Fibroblast of gingiva (primary cell): ENCODE results near the gene MYBPC3.

Source experiments
- DNase-seq: peaks from one replicate; pipeline ENCODE4 v3.0.0-alpha.2; 2011; ENCODE audit warnings: low read depth

Gene MYBPC3

DNA sequence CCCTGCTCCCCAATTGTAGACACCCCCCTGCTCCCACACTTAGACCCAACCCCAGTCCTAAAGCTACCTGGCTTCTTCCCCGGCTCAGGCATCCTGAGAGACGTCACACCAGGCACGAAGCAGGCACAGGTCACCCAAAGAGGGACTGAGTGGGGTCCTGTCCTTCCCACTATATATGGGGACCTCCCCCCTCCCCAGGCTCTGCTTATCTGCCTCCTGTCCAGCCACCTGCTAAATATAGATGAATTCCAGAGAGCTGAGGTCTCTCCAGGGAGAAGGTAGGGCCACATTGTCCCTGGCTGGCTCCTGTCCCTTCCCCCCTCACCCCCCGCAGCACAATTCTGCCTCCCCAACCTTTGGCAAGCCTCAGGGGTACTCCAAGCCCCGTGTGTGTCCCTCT, at the start of gene MYBPC3:
Gene MYBPC3 (minus strand): TSS at position 147 of the 400 bp plus-strand sequence. CDS start 55 bp downstream, at position 92.
- DNase-seq = no peak

DNA sequence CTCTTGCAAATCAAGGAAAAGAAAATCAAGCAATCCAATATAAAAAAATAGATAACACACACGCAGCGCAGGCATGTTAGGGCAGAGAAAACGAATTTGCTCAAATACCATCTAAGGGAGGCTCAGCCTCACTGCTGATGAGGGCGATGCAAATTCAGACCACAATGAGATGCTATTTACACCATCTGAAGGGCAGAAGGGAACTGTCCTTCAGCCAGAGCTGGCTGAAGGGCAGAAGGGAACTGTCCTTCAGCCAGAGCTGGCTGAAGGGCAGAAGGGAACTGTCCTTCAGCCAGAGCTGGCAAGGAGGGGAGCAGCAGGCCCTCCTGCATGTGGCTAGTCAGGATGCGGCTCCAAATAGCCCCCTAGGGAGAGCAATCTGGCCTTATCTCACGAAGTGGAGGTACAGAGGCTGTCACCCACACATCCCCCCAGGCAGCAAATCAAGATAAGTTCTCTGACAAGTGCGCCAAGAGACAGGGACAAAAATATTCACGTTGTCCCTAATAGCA, 48.3 kb upstream of the MYBPC3 start:
- DNase-seq = no peak

DNA sequence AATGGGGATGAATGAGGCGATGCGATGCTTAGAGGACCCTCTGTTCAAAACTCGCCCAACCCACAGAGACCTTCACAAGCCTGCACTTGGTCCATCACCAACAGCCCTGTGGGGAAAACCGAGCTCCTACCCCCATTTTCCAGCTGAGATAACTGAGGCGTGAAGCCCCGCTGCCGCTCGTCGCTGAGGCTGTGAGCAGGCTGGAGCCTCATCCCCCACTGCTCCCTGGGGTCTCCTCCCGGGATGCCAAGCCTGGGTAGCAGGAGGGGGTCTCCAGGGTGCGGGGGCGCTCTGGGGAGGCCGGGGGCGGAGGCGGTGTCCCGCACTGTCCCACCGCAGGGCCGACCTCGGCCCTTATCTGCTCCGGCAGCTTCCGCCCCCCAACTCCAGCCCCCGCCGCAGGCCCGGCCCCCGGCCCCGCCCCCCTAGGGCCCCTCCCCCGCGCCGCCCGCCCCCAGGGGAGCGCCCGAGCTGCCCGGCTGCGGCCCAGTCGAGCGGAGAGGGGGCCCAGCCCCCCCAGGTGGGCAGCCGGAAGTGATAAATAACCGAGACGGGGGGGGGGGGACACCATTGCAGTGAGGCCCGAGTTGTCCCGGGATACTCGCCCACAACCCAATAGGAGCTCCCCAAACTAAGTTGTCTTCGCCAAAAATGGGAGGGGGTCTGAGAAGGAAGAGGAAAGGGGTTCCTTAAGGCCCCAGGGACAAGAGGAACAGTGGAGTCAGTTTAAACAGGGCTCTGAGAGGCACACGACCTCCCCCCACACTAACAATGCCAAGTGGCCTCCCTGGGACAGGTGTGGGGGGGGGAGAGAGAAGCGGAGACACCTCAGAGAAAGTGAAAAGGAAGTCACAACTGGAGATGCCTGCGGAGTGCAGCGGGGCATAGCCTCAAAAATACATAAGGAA, 47.6 kb upstream of the MYBPC3 start:
- no peak for DNase-seq

DNA sequence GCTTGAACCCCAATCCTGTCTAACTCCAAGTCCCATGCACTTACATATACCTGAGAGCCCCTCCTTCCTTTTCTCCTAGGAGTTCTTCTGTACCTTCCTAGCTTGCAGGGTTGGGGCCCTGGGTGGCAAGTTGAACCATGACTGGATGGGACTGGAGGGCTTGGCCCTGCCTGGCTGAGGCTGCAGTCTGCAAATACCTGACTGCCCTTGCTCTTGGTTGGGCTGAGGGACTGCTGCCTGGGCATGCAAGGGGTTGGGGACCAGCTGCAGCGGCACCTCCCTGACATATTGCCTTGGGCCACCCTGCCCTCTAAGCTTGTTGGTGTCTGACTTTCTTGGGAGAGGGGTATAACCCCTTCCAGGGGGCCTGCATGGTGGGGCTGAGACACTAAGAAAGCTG, 46.0 kb upstream of the MYBPC3 start:
- no peak for DNase-seq

GRCh38 chr11:47398011-47398410, 45.5 kb upstream of the MYBPC3 start:
- no peak for DNase-seq

DNA sequence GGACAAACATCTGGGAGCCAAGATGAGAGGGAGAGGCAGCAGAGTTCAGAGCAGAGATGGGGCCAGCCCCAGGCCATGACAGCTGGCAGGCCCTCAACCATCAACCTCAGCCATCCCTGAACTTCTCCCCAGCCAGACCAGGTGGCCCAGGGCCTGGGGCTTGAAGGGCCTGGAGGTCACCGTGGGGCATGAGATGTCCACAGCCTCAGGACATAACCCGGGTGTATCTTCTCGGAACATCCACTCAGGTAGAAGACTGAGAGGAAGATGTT, 43.5 kb upstream of the MYBPC3 start:
- no peak for DNase-seq

DNA sequence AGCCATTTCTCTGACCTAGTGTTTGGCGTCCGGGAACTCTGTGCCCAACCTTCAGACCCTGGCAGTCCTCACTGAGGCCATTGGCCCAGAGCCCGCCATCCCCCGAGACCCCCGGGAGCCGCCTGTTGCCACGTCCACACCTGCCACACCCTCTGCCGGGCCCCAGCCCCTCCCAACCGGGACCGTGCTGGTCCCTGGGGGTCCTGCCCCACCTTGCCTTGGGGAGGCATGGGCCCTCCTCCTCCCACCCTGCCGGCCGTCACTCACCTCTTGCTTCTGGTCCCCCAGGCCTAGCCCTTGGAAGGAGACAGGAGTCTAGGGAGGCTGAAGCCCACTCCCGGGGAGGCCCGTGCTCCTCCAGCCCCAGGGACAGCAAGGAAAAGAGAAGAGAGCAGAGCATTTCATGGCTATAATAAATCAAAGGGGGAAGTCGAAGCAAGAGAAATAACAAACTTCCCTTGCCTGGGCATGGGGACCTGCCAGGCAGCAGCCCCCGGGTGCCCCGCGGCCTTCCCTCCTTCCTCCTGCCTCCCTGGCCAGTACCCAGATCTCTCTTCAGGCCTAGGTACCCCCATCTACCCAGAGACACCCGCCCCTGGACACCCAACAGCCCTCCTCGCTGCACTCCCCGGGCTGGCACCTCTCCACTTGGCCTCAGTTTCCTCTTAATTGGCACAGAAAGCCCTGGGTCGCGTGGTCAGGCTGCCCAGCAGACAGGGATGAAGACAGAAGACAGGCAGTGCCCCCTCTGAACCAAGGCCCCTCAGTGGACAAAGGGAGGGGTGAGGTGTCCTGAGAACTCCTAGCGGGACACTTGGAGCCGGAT, 42.9 kb upstream of the MYBPC3 start:
- no peak for DNase-seq

DNA sequence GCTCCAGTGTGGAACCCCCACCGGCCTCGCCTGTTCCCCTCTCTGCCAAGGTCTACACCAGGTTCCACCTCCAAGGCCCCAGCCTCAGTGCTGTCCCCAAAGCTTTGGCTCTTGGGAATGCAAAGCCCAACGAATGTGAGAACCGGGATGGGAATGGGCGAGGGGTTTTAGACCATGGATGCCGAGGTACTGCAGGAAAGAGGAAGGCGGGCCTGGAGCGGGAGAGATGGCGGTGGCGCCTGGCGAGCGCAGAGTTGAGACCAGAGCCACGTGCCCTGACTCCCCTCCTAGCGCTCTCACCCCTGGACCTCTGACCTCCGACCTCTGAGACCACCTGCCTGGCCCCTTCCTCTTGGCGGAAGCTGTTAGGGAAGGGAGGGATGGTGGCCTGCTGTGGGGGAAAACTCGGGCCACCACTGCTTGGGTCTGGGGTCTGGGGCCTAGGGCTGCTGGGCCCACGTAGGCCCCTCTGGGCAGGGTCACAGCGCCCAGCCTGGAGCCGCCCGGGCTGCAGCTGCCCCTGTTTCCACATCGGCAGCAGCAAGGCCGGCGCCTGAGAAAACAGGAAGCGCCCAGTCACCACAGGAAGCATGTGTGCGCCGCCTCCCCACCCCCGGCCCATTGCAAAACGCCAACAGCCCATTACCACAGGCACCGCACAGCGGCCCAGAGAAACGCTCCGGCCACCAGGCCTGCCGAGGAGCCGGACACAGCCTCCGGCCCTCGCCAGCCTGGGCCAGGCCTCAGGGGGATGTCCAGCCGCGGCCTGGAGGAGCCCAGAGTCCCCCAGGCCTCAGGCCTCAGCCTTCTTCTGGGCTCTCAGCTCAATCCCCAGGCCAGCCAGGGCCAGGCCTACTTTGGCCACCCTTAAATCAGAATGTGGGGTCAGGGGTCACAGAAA, 42.1 kb upstream of the MYBPC3 start:
- DNase-seq = no peak

DNA sequence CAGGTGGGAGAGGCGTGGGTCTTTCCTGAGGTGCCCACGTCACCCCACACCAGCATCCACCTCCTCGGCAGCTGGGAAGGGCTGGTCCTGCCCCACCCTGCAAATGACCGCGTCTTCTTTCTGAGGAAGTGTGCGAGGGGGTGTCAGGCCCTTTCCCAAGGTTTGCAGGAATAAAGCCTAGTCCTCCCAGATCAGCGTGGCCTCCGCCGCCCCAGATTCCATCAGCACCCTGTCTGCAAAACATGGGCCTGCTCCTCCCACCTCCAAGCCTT, 41.5 kb upstream of the MYBPC3 start:
- no peak for DNase-seq

GRCh38 chr11:47393163-47394049, 40.9 kb upstream of the MYBPC3 start:
- DNase-seq = no peak

GRCh38 chr11:47392546-47393162, 40.2 kb upstream of the MYBPC3 start:
- DNase-seq = no peak

- DNase-seq = no peak
These were observed 39.4 kb upstream of the MYBPC3 start for GRCh38 chr11:47391711-47392432.

DNA sequence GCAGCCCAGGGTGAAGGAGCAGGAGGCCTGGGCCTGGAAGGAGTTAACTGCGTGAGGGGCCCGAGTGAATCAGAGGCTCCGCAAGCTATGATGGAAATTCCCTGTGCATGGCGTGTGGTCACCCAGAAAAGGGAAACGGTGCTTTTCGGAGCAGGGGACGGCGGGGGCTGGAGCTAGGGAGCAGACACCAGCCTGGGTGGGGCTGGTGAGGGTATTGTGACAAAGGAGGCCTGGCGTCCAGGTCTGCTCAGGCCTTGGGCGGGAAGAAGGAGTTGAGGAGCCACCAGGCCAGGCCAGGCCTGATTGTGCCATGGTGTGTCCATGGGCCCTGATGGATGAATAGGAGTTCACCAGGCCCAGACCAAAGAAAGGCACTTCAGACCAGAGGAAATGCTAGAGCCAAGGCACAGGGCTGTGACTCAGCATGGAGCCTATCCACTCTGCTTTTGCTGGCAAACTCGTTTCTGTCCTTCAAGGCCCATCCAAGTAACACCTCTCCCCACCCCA, 38.6 kb upstream of the MYBPC3 start:
- no peak for DNase-seq

GRCh38 chr11:47390422-47390760, 37.9 kb upstream of the MYBPC3 start:
- no peak for DNase-seq

DNA sequence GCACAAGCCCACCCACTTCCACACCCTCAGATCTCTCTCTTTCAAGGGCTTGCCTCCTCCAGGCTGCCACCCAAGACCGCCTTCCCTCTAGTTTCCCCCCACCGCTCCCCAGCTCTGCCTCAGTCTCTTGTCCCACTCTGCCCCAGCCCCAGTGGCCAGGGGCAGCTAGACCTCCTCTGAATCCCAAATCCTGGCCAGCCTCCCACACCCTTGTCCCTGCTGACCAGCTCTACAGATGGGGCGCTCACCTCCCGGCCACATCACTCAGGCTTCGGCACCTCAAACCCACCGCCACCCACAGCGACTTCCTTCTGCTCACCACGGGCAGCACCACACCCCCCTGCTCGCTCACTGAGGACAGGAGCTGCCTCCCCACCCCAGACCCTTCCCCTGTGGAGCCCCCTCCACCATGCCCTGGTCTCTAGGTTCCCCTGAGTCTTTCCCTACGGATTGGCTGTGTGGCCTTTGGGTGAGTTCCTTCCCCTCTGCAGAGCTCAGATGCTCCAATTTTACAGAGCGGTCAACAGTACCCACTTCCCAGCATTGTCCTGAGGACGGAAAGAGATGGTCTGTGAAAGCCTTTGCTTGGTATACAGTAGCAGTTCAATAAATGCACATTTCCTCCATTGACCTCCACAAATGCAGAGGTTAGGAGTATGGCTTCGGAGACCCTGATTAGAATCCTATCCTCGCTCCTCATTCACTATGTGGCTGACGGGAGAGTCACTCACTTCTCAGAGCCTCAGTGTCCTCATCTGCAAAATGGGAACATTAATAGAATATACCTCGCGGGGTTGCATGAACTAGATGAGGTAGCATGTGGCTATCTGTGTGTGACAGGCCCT, 37.3 kb upstream of the MYBPC3 start:
- no peak for DNase-seq

- DNase-seq = no peak
These were observed 36.4 kb upstream of the MYBPC3 start for GRCh38 chr11:47388697-47389576.

- DNase-seq = no peak
These were observed 35.6 kb upstream of the MYBPC3 start for GRCh38 chr11:47387944-47388696.
